ENCODE measurements around the gene BEST2.
"Not testable (repeated sequence)": the region's sequence is repeated elsewhere in the genome, so short reads cannot be mapped to it uniquely, and the experiment has no call there.

The BEST2 gene

GRCh38 chr19:12788682-12789097 is 37.1 kb downstream of the BEST2 start:
- peak; percentile 89 for DNase-seq

GRCh38 chr19:12789098-12789903 is 37.7 kb downstream of the BEST2 start:
- DNase-seq = peak; percentile 63

GRCh38 chr19:12789904-12790619 is 38.5 kb downstream of the BEST2 start:
- peak; percentile 96 for DNase-seq

- DNase-seq = no peak
These were observed 39.2 kb downstream of the BEST2 start for GRCh38 chr19:12790628-12791344.

- DNase-seq = peak; percentile 97
These were observed 39.9 kb downstream of the BEST2 start, which contains the start of gene JUNB for GRCh38 chr19:12791345-12792050. JUNB (plus strand) TSS chr19:12791486; CDS start chr19:12791772, 286 bp downstream.

GRCh38 chr19:12792051-12792852 is 40.7 kb downstream of the BEST2 start:
- peak; percentile 82 for DNase-seq

- DNase-seq = no peak
These were observed 41.3 kb downstream of the BEST2 start for GRCh38 chr19:12792853-12793289.

- DNase-seq = peak; percentile 94
These were observed 42.0 kb downstream of the BEST2 start for GRCh38 chr19:12793290-12794195.

GRCh38 chr19:12794196-12794941 is 42.8 kb downstream of the BEST2 start:
- DNase-seq = no peak

- no peak for DNase-seq
These were observed 43.4 kb downstream of the BEST2 start for GRCh38 chr19:12794971-12795381.

GRCh38 chr19:12796146-12797071 is 44.8 kb downstream of the BEST2 start:
- peak; percentile 89 for DNase-seq

- no peak for DNase-seq
These were observed 45.6 kb downstream of the BEST2 start for GRCh38 chr19:12797141-12797587.

- not testable (repeated sequence) for DNase-seq
These were observed 46.0 kb downstream of the BEST2 start for GRCh38 chr19:12797607-12798006.

- no peak for DNase-seq
These were observed 48.3 kb downstream of the BEST2 start for GRCh38 chr19:12799742-12800465.

GRCh38 chr19:12800466-12800770 is 48.8 kb downstream of the BEST2 start:
- no peak for DNase-seq

GRCh38 chr19:12800923-12801465 is 49.4 kb downstream of the BEST2 start:
- DNase-seq = peak; percentile 62

- peak; percentile 80 for DNase-seq
These were observed 50.1 kb downstream of the BEST2 start, which contains the start of the genes PRDX2 and THSD8 for GRCh38 chr19:12801466-12802266. PRDX2 (minus strand) TSS chr19:12801800; CDS start chr19:12801261, 539 bp downstream. THSD8 (plus strand) TSS chr19:12802069; CDS start chr19:12802072, 3 bp downstream.

Data from islet precursor cell (in vitro differentiated cells).